ENCODE measurements around the gene NRBP1.

NRBP1 gene

DNA sequence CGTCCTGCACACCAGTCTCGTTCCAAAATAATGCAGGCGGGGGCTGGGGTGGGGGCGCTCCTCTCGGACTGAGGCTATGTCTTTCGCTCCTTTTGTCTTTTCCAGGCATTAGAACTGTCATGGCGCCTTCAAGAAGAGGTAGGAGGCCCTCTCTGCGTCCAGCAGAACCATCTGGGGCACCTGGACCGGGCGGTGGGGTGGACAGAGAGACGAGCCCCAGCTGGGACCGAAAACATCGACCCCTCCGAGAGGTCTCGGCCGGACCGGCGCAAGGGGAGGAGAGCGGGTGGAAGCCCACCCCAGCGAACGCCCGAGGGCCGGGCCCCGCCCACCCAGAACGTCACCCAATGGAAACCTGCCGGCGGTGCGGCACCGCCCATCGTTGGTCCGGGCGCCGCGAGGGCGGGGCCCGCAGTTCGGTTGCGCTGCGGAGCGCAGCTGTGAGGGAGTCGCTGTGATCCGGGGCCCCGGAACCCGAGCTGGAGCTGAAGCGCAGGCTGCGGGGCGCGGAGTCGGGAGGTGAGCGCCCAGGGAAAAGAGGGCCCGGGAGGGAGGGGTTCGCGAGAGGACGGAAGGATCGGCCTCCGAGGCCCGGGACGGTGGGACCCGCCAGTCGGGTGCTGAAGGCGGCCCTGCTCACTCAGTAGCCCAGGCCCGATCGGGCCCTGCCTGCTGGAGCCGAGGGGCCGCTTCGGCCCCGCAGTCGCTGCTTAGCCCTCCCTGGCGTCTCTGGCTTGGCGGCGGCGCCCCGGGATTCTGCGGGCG, at the start of gene NRBP1:
NRBP1 (plus strand) TSS at position 419 of the 765 bp plus-strand sequence. CDS start 4,643 bp downstream, outside the sequence.
- peak; percentile 92 for DNase-seq (ENCODE audit: low spot score)

DNA sequence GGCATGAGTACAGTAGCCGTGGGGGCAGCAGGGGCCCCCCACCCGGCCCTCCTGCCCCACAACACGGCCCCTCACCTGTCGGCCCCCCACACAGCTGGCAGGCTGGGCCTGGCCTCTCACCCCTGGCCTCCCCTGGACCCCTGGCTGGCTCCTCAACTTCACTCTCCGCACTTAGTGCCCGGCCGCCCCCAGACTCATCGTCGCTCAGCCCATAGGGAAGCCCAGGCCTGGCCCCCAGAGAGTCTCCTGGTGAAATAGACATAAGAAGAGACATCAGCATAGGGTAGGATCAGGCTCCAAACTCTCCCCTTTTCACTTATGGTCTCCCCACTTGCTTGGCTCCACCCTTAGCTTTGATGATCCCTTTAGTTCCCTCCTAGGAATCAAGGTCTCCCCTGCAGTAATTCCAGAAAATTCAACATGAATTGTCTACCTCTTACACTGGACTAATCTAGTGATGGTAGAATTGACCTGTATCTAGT, 49.6 kb upstream of the NRBP1 start:
- no peak for DNase-seq (ENCODE audit: low spot score)

DNA sequence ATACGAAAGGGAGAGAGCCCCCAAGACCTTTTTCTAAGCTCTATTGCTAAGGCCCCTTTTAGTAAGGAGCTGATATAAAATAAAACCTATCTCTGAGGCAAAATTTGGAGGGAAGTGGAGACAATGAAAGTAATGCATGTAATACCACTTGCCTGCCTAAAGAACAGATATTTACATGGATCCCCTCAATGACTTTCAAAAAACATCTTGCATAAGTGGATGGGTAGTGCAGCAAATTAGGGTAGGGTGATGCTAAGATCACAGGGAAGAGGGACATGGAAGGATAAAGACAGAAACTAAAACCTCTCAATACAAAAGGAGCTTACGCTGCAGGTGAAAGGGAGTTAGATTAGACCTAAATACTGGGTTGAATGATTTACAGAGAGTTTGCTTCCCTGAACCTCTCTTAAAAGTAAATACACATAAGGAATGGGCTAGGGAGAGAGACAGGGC, 49.0 kb upstream of the NRBP1 start:
- DNase-seq (ENCODE audit: low spot score), result no peak

DNA sequence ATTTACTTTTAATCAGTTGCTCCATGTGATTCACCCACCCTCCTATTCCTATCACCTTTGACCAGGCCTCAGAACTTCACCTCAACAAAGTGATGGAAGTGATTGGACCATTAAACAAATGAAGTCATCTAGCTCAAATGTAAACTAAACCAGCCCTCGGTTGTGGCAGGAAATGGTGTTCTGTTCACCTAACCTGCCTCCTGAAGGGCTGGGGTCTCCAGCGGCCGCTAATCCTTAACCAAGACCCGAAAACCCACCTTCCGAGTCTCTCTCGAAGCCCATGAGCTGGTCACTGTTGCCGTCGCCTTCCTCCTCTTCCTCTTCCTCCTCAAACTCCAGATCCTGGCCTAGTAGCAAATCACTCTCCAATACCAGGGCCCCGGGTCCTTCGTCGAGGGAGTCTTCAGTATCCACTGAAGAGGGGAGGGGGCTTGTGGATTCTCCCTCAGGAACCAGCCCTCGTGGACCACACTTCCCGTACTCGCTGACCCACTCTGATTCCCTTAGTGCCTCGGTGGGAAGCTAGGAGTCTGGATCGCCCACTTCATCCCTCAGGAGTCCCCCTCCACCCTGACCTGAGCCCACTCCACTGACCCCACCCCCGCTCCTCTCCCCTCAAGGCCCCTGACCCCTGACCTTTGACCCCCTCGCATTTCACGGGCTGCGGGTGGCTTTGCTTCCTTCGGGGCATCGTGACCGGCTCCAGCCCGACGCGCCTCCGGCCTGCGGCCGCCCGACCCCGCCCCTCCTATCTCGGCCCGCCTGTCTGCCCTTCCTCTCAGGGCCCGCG, 48.4 kb upstream of the NRBP1 start:
- peak; percentile 58 for DNase-seq (ENCODE audit: low spot score)

DNA sequence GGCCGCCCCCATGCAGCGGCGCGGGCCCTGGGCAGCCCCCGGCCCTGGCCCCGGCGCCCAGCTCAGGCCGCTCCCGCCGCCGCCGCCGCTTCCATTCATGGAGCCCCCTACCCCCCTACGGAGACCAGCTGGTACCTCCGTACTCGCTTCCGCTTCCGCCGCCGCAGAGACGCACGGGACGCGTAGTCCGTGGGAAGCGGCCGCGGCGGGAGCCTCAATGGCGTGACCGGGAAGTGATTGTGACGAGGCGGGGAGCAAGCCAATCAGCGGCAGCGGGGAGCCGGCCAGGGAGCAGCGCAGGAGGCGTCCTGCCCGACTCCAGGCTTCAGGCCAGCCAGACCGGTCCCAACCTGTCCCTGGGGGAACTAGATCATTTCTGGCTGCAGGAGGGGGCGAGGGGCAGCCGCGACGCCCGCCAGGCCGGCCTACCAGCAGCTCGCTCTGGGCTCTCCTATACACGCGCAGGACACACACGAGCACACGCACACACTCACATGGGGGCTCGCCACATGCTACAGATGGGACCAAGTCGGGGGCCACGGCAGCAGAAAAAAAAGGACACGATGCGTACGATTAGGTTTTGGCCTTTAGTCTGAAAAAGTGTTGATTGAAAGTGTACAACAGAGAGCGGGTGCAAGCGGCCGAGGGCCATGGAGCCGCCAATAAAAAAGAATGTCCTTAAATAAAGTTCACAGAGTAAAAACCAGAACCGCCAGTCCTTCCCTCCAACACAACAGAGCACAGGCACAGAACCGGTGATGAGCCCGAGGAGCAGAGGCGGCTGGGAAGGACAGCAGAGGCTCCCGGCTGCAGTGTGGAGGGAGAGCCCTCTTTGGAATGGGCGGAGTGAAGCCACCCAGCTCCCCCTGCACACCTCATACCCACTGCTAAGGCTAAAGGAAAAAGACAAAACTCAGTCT, 47.5 kb upstream of the NRBP1 start, which contains the start of gene ZNF513:
ZNF513 (minus strand) TSS at position 109 of the 920 bp plus-strand sequence. CDS start 208 bp downstream, outside the sequence.
- peak; percentile 92 for DNase-seq (ENCODE audit: low spot score)

DNA sequence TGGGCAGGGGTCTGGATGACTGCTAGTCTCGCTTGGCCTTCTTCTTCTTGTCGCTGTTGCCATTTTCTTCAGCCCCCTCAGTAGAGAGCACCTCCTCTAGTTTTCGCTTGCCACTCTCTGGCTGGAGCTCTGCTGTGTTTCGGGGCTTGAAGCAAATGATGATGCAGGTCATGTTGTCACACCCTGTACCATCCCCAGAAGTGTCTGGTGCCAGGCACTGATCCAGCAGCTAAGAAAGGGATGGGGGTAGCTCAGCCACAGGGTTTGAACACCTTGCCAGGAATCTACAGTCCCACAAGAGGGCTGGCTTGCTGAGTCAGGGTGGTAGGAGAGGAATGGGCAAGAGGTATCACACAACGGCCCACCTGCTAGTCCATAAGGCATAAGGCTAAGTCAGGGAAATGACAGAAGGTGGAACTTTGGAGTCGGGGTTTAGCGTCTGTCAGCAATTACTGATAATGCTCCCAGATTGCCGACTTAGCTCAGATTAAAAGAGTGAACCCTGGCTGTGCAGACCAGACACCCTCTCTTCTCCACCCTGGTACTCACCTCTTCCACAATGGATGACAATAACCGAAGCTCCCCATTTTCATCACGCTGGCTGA, 46.8 kb upstream of the NRBP1 start:
- no peak for DNase-seq (ENCODE audit: low spot score)

DNA sequence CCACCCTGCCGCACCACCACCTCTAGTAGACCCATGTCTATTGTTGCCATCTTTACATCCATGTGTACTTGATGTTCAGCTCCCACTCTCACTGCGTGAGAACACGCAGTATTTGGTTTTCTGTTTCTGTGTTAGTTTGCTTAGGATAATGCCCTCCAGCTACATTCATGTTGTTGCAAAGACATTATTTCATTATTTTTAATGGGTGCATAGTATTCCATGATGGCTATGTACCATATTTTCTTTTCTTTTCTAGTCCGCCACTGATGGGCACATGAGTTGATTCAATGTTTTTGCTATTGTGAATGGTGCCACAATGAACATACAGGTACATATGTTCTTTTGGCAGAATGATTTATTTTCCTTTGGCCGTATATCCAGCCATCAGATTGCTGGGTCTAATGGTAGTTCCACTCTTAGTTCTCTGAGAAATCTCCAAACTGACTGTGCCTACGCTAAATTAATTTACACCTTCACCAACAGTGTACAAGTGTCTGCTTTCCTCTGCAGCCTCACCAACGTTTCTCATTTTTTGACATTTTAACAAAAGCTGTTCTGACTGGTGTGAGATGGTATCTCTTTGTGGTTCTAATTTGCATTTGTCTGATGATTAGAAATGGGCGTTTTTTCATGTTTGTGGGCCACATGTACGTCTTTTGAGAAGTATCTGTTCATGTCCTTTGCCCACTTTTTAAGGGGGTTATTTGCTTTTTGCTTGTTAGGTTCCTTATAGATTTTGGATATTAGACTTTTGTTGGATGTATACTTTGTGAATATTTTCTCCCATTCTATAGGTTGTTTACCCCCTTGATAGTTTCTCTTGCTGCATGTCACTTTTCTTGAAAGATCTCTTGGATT, 37.4 kb upstream of the NRBP1 start:
- no peak for DNase-seq (ENCODE audit: low spot score)

DNA sequence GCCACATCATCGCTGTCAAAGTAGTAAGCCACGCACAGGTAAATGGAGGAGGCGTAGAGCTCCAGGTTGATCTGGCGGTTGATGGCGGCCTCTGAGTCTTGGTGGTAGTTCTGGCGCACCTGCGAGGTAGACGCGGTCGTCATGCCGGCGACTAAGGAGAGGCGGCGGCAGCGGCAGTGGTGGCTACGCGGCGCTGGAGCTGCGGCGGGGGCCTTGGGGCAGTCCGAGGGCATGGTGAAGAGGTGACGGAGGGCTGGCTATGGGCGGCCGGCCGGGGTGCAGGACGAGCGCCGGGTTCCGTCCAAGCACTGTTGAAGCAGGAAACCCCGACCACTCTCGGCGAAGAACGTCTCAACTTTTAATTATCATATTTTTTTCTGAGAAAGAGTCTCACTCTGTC, 35.2 kb upstream of the NRBP1 start:
- DNase-seq (ENCODE audit: low spot score), result no peak

DNA sequence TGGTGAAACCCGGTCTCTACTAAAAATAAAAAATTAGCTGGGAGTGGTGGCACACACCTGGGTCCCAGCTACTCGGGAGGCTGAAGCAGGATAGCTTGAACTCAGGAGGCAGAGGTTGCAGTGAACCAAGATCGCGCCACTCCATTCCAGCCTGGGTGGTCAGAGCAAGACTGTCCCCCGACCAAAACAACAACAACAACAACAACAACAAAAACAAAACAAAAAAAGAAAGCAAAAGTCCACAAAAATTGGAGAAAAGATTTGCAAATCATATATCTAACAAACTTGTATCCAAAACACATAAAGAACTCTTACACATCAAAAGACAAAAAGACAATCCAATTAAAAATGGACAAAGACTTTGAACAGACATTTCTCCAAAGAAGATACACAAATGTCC, 29.5 kb upstream of the NRBP1 start:
- no peak for DNase-seq (ENCODE audit: low spot score)

DNA sequence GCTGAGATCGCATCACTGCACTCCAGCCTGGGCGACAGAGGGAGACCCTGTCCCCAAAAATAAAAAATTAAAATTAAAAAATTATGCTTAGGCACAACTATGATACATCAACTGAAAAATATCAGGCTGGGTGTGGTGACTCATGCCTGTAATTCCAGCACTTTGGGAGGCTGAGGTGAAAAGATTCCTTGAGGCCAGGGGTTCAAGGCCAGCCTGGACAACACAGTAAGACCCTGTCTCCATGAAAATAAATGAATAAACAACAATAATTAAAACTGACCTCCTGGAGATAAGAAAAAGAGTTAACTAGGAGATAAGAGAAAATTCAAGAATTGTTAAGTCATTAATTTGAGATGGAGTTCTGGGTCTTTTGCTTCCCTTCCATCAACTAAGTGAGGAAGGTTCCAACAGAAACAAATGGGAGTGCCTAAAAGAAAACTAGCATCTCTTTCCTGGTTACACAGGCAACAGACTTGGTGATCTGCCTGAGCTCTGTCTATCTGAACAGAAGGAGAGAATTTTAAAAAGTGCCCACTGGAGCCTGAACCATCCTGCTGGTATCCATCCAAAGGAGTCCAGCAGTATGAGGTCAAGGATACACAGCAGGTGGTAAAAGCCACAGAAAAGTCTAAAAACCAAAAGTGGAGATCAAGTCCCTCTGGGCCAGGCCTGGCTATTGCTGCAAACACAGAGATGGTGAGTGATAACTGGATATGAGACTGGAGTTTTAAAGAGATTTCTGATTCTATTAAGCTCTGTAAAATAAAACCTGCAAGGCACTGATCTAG, 27.9 kb upstream of the NRBP1 start:
- DNase-seq (ENCODE audit: low spot score), result no peak

DNA sequence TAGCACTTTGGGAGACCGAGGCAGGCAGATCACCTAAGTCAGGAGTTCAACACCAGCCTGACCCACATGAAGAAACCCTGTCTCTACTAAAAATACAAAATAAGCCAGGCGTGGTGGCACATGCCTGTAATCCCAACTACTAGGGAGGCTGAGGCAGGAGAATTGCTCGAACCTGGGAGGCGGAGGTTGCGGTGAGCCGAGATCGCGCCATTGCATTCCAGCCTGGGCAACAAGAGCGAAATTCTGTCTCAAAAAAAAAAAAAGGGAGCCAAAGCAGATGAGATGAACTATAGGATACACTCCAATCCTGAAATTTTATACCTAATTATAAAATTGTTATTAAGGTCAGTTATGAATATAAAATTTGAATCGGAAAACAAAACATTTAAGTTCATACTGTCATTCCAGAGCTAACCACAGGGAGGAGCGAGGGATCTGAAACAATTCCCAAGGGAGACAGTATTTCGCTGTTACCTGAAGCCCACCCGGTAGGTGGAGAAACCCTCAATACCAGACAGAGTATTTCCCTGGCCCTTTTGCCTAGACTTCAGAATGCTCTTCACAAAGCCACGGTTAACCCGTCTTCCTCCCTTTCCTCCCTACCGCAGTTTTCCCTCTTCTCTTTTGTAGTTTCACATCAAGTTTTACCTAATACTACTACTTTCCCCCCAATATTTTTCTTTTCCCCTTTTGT, 20.5 kb upstream of the NRBP1 start:
- peak; percentile 14 for DNase-seq (ENCODE audit: low spot score)

DNA sequence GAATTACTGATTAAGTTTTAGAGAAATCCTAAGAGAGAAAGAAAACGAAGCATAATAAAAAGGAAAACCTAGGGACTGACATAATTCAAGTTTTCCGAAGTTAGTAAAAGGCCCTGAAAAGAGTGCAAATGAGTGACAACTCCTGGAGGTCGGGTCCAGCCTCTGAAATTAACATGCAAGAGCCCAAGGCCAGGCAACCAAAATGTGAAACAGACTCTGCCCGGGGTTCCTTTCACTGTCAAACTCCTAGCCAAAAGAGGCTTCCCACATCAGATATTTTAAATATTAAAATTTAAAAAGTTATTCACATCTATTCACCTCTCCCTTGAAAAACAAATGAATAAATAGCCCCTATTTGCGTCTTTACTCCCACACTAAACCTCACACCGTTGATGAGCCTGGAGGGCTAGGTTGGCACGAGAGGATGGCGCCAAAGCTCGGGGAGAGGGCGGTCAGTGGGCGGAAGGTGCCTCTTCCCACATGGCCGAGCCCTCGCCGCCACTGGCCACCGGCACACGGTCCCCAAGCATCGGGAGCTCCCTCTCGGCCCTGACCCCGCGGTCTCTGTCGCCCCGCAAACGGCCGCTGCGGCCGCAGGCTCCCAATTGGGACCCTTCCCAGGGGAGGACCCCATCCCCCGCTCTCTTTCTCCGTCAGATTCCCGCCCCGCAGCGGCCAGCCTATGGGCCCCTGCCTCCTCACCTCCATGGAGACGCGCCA, 19.7 kb upstream of the NRBP1 start:
- DNase-seq (ENCODE audit: low spot score), result peak; percentile 22

DNA sequence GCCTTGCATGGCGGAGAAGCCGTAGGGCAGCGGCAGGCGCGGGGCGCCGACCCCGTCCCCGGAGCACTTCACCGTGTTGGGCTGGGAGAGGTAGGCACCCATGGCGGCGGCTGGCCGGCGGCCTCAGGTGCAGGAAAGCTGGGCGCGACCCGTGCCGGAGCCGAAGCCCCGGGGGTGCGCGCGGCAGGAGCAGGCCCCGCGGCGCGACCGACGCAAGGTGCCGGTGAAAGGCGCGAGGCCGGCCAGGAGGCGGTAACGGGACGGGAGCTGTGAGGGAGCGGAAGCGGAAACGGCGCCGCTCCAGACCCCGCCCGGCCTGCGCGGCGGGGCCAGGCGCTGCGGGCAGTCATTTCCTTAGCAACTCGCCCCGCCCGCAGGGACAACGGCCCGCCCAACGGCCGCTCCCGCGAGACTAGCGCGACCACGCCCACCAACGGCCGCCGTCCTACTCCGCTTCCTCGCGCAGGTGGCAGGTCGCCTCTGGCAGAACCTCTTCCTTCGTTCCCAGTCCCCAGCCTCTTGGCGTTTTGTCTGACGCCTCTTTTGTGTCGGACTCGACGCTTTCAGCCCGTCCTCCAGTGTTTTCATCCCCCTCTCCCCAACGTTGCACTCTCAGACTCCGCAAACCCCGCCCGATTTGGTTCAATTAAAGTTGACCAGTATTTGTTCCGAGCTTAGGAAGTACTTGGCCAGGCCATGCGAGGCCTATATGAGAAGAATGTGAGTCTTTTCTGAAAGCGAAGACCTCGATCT, 18.9 kb upstream of the NRBP1 start, which contains the start of gene PPM1G:
PPM1G (minus strand) TSS at position 271 of the 753 bp plus-strand sequence; CDS start at position 102, 169 bp downstream.
- peak; percentile 97 for DNase-seq (ENCODE audit: low spot score)

DNA sequence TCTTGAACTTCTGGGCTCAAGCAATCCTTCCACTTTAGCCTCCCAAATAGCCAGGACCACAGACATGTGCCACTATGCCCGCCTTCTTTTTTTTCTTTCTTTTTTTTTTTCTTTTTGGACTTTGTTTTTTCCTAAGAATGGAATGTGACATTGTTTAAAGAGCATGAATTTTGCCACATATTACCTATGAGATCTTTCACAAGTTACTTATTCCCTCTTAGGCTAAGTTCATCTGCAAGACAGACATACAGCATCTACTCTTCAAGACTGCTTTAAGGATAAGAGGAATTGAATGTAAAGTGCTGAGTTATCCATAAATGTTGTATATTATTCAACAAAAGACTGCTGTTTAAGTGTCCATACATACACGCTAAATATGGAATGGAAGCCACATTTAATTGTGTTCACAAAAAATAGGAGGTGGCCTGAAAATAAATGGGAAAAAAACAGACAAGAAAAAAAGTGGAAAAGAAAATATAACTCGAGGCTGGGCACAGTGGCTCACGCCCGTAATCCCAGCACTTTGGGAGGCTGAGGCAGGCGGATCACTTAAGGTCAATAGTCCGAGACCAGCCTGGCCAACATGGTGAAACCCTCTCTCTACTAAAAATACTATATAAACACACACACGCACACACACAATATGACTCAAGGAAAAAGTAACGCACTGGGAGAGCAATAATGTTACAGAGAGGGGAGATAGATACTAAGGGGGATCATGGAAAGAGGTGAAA, 15.8 kb upstream of the NRBP1 start:
- DNase-seq (ENCODE audit: low spot score), result no peak

DNA sequence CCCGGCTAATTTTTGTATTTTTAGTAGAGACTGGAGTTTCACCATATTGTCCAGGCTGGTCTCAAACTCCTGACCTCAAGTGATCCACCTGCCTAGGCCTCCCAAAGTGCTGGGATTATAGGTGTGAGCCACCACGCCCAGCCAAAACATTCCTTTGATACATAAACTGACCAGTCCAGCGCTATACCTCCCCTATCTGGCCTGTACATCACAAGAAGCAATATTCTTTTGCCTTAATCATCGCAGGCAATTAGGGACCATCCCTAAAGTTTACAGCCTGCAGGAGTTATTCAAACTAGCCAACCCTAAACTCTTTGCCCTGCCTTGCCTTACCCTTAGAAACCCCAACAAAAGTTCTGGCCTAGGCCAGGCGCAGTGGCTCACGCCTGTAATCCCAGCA, 12.3 kb upstream of the NRBP1 start:
- no peak for DNase-seq (ENCODE audit: low spot score)

DNA sequence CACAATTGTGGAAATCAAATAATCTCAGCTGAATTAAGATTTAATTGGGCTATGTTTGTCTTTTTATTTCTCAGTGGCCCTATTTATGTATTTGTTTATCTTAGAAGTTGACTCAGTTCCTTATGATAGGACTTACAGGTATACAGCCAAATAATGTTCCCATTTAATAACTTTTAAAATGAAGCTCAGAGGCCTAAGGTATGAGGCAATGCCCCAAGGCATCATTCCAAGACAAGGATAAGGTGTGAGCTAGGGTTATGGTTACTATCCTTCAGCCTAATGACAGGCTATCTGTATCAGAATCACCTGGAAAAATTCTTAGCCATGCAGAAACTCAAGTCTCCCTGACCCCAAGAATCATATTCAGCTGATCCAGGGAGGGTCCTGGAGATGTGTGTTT, 7.4 kb upstream of the NRBP1 start:
- no peak for DNase-seq (ENCODE audit: low spot score)
